Pulmonary artery endothelial cell (primary cell): ENCODE measurements around the gene EIF4G3. TPM values are rescaled to one million over a fixed set of nuclear protein-coding genes. Genes with fewer than 3 reads are reported as not detected.
"Not testable (repeated sequence)": the region's sequence is repeated elsewhere in the genome, so short reads cannot be mapped to it uniquely, and the experiment has no call there.

Source experiments
- DNase-seq: peaks from one replicate; pipeline ENCODE4 v3.0.0-alpha.2; 2011; ENCODE audit warnings: low read depth, low spot score
- total RNA-seq: library from RNA; depleted of rRNA; stranded (reverse); fragments of >200 nt; gene quantifications from 2 replicates; pipeline ENCODE4 v1.2.3, GENCODE V29; 2014

The EIF4G3 gene
- total RNA-seq, 1 donor from 2014 or later, result 30.7 TPM

- no peak for DNase-seq
Measured at GRCh38 chr1:20956272-20956671, 220.4 kb downstream of the EIF4G3 start.

- no peak for DNase-seq
Measured at GRCh38 chr1:20950679-20951078, 226.0 kb downstream of the EIF4G3 start.

- DNase-seq, result no peak
Measured at GRCh38 chr1:20949871-20950590, 226.7 kb downstream of the EIF4G3 start.

GRCh38 chr1:20948101-20948500 is 228.6 kb downstream of the EIF4G3 start:
- DNase-seq, result no peak

GRCh38 chr1:20947409-20947808 is 229.3 kb downstream of the EIF4G3 start:
- DNase-seq, result no peak

- DNase-seq, result no peak
Measured at GRCh38 chr1:20936621-20937020, 240.1 kb downstream of the EIF4G3 start.

- DNase-seq, result no peak
Measured at GRCh38 chr1:20936216-20936615, 240.5 kb downstream of the EIF4G3 start.

GRCh38 chr1:20935717-20936116 is 241.0 kb downstream of the EIF4G3 start:
- no peak for DNase-seq

- no peak for DNase-seq
Measured at GRCh38 chr1:20932437-20932977, 244.2 kb downstream of the EIF4G3 start.

- no peak for DNase-seq
Measured at GRCh38 chr1:20931930-20932436, 244.7 kb downstream of the EIF4G3 start.

GRCh38 chr1:20930427-20930826 is 246.3 kb downstream of the EIF4G3 start:
- no peak for DNase-seq

GRCh38 chr1:20928146-20928545 is 248.6 kb downstream of the EIF4G3 start:
- no peak for DNase-seq

GRCh38 chr1:20921285-20921684 is 255.4 kb downstream of the EIF4G3 start:
- DNase-seq, result no peak

GRCh38 chr1:20913242-20913641 is 263.5 kb downstream of the EIF4G3 start:
- DNase-seq, result no peak

- not testable (repeated sequence) for DNase-seq
Measured at GRCh38 chr1:20907526-20907925, 269.2 kb downstream of the EIF4G3 start.

- DNase-seq, result no peak
Measured at GRCh38 chr1:20903437-20903836, 273.3 kb downstream of the EIF4G3 start.

GRCh38 chr1:20900056-20900455 is 276.6 kb downstream of the EIF4G3 start:
- no peak for DNase-seq

- no peak for DNase-seq
Measured at GRCh38 chr1:20899154-20899972, 277.3 kb downstream of the EIF4G3 start.

- DNase-seq, result no peak
Measured at GRCh38 chr1:20896826-20897225, 279.9 kb downstream of the EIF4G3 start.

- no peak for DNase-seq
Measured at GRCh38 chr1:20893931-20894330, 282.8 kb downstream of the EIF4G3 start.

GRCh38 chr1:20891091-20891490 is 285.6 kb downstream of the EIF4G3 start:
- DNase-seq, result no peak

GRCh38 chr1:20887246-20887645 is 289.5 kb downstream of the EIF4G3 start:
- DNase-seq, result no peak
